ENCODE data around the gene STK24.
"Not testable (repeated sequence)": the region's sequence is repeated elsewhere in the genome, so short reads cannot be mapped to it uniquely, and the experiment has no call there.

DNA sequence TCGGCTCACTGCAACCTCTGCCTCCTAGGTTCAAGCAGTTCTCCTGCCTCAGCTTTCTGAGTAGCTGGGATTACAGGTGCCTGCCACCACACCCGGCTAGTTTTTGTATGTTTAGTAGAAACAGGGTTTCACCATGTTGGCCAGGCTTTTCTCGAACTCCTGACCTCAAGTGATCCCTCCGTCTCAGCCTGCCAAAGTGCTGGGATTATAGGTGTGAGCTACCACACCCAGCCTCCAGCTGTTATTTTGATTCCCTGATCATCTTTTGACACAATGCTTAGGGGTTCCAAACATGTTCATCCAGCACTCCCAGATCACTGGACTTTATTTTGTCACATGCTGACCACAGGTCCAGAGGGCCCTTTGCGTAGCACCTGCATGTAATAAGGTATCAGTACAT, 47.7 kb upstream of the STK24 start:
- TF ChIP-seq, protein P1, sequence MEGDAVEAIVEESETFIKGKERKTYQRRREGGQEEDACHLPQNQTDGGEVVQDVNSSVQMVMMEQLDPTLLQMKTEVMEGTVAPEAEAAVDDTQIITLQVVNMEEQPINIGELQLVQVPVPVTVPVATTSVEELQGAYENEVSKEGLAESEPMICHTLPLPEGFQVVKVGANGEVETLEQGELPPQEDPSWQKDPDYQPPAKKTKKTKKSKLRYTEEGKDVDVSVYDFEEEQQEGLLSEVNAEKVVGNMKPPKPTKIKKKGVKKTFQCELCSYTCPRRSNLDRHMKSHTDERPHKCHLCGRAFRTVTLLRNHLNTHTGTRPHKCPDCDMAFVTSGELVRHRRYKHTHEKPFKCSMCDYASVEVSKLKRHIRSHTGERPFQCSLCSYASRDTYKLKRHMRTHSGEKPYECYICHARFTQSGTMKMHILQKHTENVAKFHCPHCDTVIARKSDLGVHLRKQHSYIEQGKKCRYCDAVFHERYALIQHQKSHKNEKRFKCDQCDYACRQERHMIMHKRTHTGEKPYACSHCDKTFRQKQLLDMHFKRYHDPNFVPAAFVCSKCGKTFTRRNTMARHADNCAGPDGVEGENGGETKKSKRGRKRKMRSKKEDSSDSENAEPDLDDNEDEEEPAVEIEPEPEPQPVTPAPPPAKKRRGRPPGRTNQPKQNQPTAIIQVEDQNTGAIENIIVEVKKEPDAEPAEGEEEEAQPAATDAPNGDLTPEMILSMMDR (IDR thresholded peaks at IDR 0.05; ENCODE audit: low read depth, low read length), result not testable (repeated sequence)
- TF ChIP-seq EZH2phosphoT487 (IDR thresholded peaks at IDR 0.05; ENCODE audit: low read depth), result not testable (repeated sequence)

All from OCI-LY3 (cell line).